Breast epithelium (tissue), 3 donors: ENCODE measurements around the gene IL22RA1.

Source experiments
- CTCF ChIP-seq, 3 donors: fragments of 450-650 bp; IDR thresholded peaks; one replicate each; pipeline ENCODE4 v1.5.1; 2016 to 2017; ENCODE audit warnings: antibody characterized with exemption in 3 of 3, mild to moderate bottlenecking in 3 of 3, moderate library complexity in 3 of 3
- POLR2A ChIP-seq: fragments of 450-650 bp; IDR thresholded peaks from one replicate; pipeline ENCODE4 v1.6.1; 2016; ENCODE audit warnings: antibody characterized with exemption, mild to moderate bottlenecking, moderate library complexity

GRCh38 chr1:24190983-24191461, 48.1 kb upstream of the IL22RA1 start:
- TF ChIP-seq CTCF (IDR thresholded peaks at IDR 0.05): no peak
- no peak for TF ChIP-seq POLR2A
